GM12878 (cell line): ENCODE measurements around the gene NBDY. TPM values are rescaled to one million over a fixed set of nuclear protein-coding genes. Genes with fewer than 3 reads are reported as not detected.

ENCODE experiments used
- ATAC-seq: fragments of 200-7000 bp; cut with Tn5 transposase; 3 replicates; pipeline ENCODE4 v1.9.1; 2020; ENCODE audit warnings: mild to moderate bottlenecking, moderate library complexity
- BruUV-seq: library from RNA; stranded (reverse); fragments of 400-500 nt; replicated peaks from 2 replicates; lab custom pipeline; 2021; lab: Mats Ljungman, UMichigan
- CTCF ChIA-PET: fragments of 300-600 bp; sonication (Branson Sonifier 250); formaldehyde crosslinking; extraction: SDS; loops from one replicate; lab custom pipeline; 2021; ENCODE audit warnings: inconsistent platforms; lab: Yijun Ruan, JAX
- POLR2A ChIA-PET: fragments of 350-600 bp; formaldehyde crosslinking; extraction: SDS; loops from one replicate; lab custom pipeline; 2021; ENCODE audit warnings: inconsistent platforms; lab: Charles Lee
- RAD21 ChIA-PET: fragments of 300-600 bp; sonication (Branson Sonifier 250); formaldehyde crosslinking; loops from one replicate; lab custom pipeline; 2023; ENCODE audit warnings: antibody characterized with exemption; ENCODE audit not compliant: unreplicated experiment; lab: Charles Lee
- SMC1A ChIA-PET: fragments of 300-600 bp; sonication (Branson Sonifier 250); formaldehyde crosslinking; loops from one replicate; lab custom pipeline; 2023; ENCODE audit not compliant: unreplicated experiment, uncharacterized antibody; lab: Charles Lee
- DNase-seq: peaks from one replicate; pipeline ENCODE4 v3.0.0-alpha.2; 2011; ENCODE audit warnings: low read depth, low spot score
- FAIRE-seq: peaks from 3 replicates; lab custom pipeline; 2011; peaks lifted over from hg19 to GRCh38; lab: Jason Lieb, UNC
- H2AFZ ChIP-seq: 2 replicates; pipeline ENCODE4 v1.6.0; 2011; ENCODE audit warnings: low read depth, low read length, control low read depth; ENCODE audit not compliant: control insufficient read depth
- H3K27ac ChIP-seq: 2 replicates; pipeline ENCODE4 v1.5.1; 2011; ENCODE audit warnings: control low read depth; ENCODE audit not compliant: control insufficient read depth, insufficient read depth
- H3K27me3 ChIP-seq, 2 experiments: replicated peaks in 1 of 2; 2 replicates each; pipeline versions ENCODE4 v1.6.0 to v1.6.1; 2011; ENCODE audit warnings: low read length in 1 of 2; ENCODE audit not compliant: control insufficient read depth in 2 of 2, insufficient read depth in 2 of 2
- H3K36me3 ChIP-seq, 2 experiments: 2 replicates each; pipeline ENCODE4 v1.5.1; 2011; ENCODE audit warnings: low read length in 1 of 2; ENCODE audit not compliant: control insufficient read depth in 2 of 2, insufficient read depth in 2 of 2
- H3K4me1 ChIP-seq: 2 replicates; pipeline ENCODE4 v1.6.1; 2011; ENCODE audit warnings: mild to moderate bottlenecking, low read length, moderate library complexity, mixed read lengths; ENCODE audit not compliant: control insufficient read depth, insufficient read depth
- H3K4me2 ChIP-seq: 2 replicates; pipeline ENCODE4 v1.6.0; 2011; ENCODE audit warnings: control low read depth; ENCODE audit not compliant: control insufficient read depth, insufficient read depth
- H3K4me3 ChIP-seq: fragments of 200-600 bp; sonication (generic); 2 replicates; pipeline ENCODE4 v1.5.1; 2016
- H3K79me2 ChIP-seq: 2 replicates; pipeline ENCODE4 v1.6.0; 2011; ENCODE audit warnings: low read length; ENCODE audit not compliant: control insufficient read depth, insufficient read depth
- H3K9ac ChIP-seq: 2 replicates; pipeline ENCODE4 v1.8.0; 2011; ENCODE audit warnings: low read length, control low read depth, mixed read lengths; ENCODE audit not compliant: control insufficient read depth, insufficient read depth
- H3K9me3 ChIP-seq: replicated peaks from 3 replicates; pipeline ENCODE4 v1.5.1; 2011; ENCODE audit warnings: mild to moderate bottlenecking, low read length; ENCODE audit not compliant: control insufficient read depth, insufficient read depth
- H4K20me1 ChIP-seq: 2 replicates; pipeline ENCODE4 v1.6.0; 2011; ENCODE audit not compliant: control insufficient read depth, insufficient read depth
- ETV6 ChIP-seq, 2 experiments: fragments of 450-650 bp in 1 of 2; IDR thresholded peaks in 1 of 2; conservative IDR thresholded peaks in 1 of 2; 2 replicates each; pipeline ENCODE4 v1.6.1; 2014; ENCODE audit warnings: antibody characterized with exemption in 1 of 2, borderline replicate concordance in 1 of 2, low read depth in 1 of 2, mild to moderate bottlenecking in 1 of 2, moderate library complexity in 1 of 2
- EZH2 ChIP-seq: IDR thresholded peaks from 2 replicates; pipeline ENCODE4 v1.6.1; 2012; ENCODE audit warnings: low read depth, mild to moderate bottlenecking, control low read depth, inconsistent platforms, low read length, borderline replicate concordance; ENCODE audit not compliant: control insufficient read depth
- GATAD2B ChIP-seq: fragments of 450-650 bp; conservative IDR thresholded peaks from 2 replicates; pipeline ENCODE4 v1.6.1; 2017; ENCODE audit warnings: low read depth, mild to moderate bottlenecking, moderate library complexity
- MTA3 ChIP-seq: IDR thresholded peaks from 2 replicates; pipeline ENCODE4 v1.6.1; 2012; ENCODE audit warnings: low read length, inconsistent platforms, borderline replicate concordance
- NFYB ChIP-seq: IDR thresholded peaks from 2 replicates; pipeline ENCODE4 v1.6.1; 2011; ENCODE audit warnings: low read depth, mild to moderate bottlenecking, low read length, improper control_type of control experiment, moderate library complexity; ENCODE audit not compliant: insufficient read depth
- PAX5 ChIP-seq: IDR thresholded peaks from 2 replicates; pipeline ENCODE4 v1.6.1; 2011; ENCODE audit warnings: low read depth, low read length, borderline replicate concordance
- POLR2A ChIP-seq: IDR thresholded peaks from 2 replicates; pipeline ENCODE4 v1.6.1; 2011; ENCODE audit warnings: low read depth, mild to moderate bottlenecking, low read length
- POLR2AphosphoS2 ChIP-seq: IDR thresholded peaks from 2 replicates; pipeline ENCODE4 v1.6.1; 2011; ENCODE audit warnings: low read depth, mild to moderate bottlenecking, low read length, improper control_type of control experiment, moderate library complexity
- SPI1 ChIP-seq: IDR thresholded peaks from 2 replicates; pipeline ENCODE4 v1.6.1; 2011; ENCODE audit warnings: low read depth, mild to moderate bottlenecking, low read length, moderate library complexity, borderline replicate concordance; ENCODE audit not compliant: insufficient read depth
- SUZ12 ChIP-seq: fragments of 200-600 bp; sonication (generic); IDR thresholded peaks from one replicate; pipeline ENCODE4 v1.6.1; 2018; ENCODE audit warnings: antibody characterized with exemption, mild to moderate bottlenecking; ENCODE audit not compliant: unreplicated experiment
- TCF12 ChIP-seq: IDR thresholded peaks from 2 replicates; pipeline ENCODE4 v1.6.1; 2011; ENCODE audit warnings: low read depth, mild to moderate bottlenecking, low read length
- ZZZ3 ChIP-seq: IDR thresholded peaks from 2 replicates; pipeline ENCODE4 v1.6.1; 2011; ENCODE audit warnings: low read depth; ENCODE audit not compliant: control insufficient read depth, insufficient read length
- WGBS: methylation state at CpG from one replicate; pipeline ENCODE4 v1.1.6; 2016; ENCODE audit warnings: low lambda C conversion rate; ENCODE audit not compliant: insufficient replicate concordance, insufficient coverage; ENCODE audit errors: missing lambda C conversion rate; 5-methylcytosine and 5-hydroxymethylcytosine counted together
- in situ Hi-C: fragments of 300-500 bp; cut with MboI; formaldehyde crosslinking; loops from 9 replicates; pipeline ENCODE4 v1.14.3; 2018; ENCODE audit warnings: mixed read lengths
- intact Hi-C: fragments of 100-400 bp; cut with micrococcal nuclease; formaldehyde crosslinking; loops from one replicate; pipeline ENCODE4 v1.14.2; 2022; ENCODE audit not compliant: unreplicated experiment
- polyA plus RNA-seq, 11 experiments: library from polyadenylated mRNA; depleted of rRNA in 4 of 11; unstranded in 6 of 11; stranded (reverse) in 5 of 11; fragments of >200 nt; fragmentation: Nextera tagmentation in 4 of 11; fragmentation: Illumina TruSeq in 1 of 11; extraction: Ambion mirVana in 4 of 11; extraction: Trizol in 1 of 11; gene quantifications; 1 replicate in 1 of 11; 2 replicates in 10 of 11; pipeline versions ENCODE4 v1.2.1 to v1.2.3, GENCODE V29; 2011 to 2016; ENCODE audit warnings: inconsistent platforms in 2 of 11, missing spikeins in 2 of 11, low read depth in 1 of 11
- total RNA-seq, 4 experiments: library from RNA; depleted of rRNA in 3 of 4; stranded (reverse); fragments of >200 nt in 3 of 4; fragmentation: Illumina TruSeq in 1 of 4; extraction: Trizol in 1 of 4; gene quantifications; 2 replicates each; pipeline versions ENCODE4 v1.2.1 to v1.2.3, GENCODE V29; 2013 to 2021
- TF ChIP-seq, protein P1 (sequence below): fragments of 450-650 bp; IDR thresholded peaks from 2 replicates; pipeline ENCODE4 v1.6.1; 2016; ENCODE audit warnings: mild to moderate bottlenecking, moderate library complexity, borderline replicate concordance
- TF ChIP-seq, protein P2 (sequence below): fragments of 450-650 bp; IDR thresholded peaks from 2 replicates; pipeline ENCODE4 v1.6.1; 2017; ENCODE audit warnings: borderline replicate concordance
- TF ChIP-seq, protein P3 (sequence below): fragments of 450-650 bp; IDR thresholded peaks from 2 replicates; pipeline ENCODE4 v1.6.1; 2017; ENCODE audit warnings: mild to moderate bottlenecking, moderate library complexity

Gene NBDY
- total and polyA plus RNA-seq, 10 of the 15 experiments (the other 5 are each of a cell fraction or from before 2014, with no cell fraction given) = 10.8 to 122 (median 61.5) TPM

DNA sequence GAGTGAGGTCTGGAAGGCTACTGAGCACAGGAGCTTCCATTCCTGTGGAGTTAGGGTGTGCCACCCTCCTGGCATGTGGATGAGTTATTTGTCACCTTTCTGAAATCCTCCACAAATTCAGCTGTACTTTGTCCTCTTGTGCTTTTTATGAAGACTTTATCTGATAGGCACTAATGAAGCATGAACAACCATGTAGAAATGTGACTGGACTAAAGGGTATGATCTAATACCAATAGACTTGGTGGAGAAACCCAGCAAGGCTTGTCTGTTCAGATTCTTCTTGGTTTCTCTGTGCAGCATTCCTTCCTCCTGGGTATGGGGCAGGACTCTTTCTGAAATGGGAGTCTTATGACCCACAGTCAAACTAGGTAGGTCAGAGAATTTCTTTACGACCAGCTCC is 9.6 kb downstream of the NBDY start:
- Histone ChIP-seq H3K27ac (no peak overlapping the region), H4K20me1 (no peaks in the 10 kb centered on the region), H3K4me2 (no peak overlapping the region), H3K9me3 (peaks cover 2% of the 10 kb centered on the region; the same call in 1 of the 3 replicates), H3K36me3 (0 out of 4 replicates have a peak, but pooled peaks cover 0 to 2% of the 10 kb centered on the region in 2 experiments), H3K79me2 (peaks cover 4% of the 10 kb centered on the region), H3K9ac (no peak overlapping the region), H3K4me1 (no peaks in the 10 kb centered on the region), H3K27me3 (no peaks in the 10 kb centered on the region), H3K4me3 (no peak overlapping the region), H2AFZ (no peak overlapping the region)
- ATAC-seq (no peak), FAIRE-seq (no peak), DNase-seq (no peak)
- ChIA-PET CTCF (interaction anchor here (2.3 to 2.6 kb wide), 2 partner anchors 10 to 64 kb away, joined by 4 to 8 read pairs; partner anchors contain the start of gene NBDY), SMC1A (no interaction called here), RAD21 (no interaction called here), POLR2A (no interaction called here)
- in situ Hi-C loops = loop anchor here (25.0 kb wide), 2 partner anchors 176 to 1026 kb away; partner anchors contain the start of genes RRAGB and UBQLN2
- WGBS = 55% methylated on average over 1 of the region's 1 CpG
- BruUV-seq = no TSS peak
- intact Hi-C loops = loop anchor here (10.0 kb wide), 2 partner anchors 494 to 856 kb away; partner anchors contain the start of gene ZXDB
- no peak for TF ChIP-seq POLR2A
- TF ChIP-seq, protein P1, sequence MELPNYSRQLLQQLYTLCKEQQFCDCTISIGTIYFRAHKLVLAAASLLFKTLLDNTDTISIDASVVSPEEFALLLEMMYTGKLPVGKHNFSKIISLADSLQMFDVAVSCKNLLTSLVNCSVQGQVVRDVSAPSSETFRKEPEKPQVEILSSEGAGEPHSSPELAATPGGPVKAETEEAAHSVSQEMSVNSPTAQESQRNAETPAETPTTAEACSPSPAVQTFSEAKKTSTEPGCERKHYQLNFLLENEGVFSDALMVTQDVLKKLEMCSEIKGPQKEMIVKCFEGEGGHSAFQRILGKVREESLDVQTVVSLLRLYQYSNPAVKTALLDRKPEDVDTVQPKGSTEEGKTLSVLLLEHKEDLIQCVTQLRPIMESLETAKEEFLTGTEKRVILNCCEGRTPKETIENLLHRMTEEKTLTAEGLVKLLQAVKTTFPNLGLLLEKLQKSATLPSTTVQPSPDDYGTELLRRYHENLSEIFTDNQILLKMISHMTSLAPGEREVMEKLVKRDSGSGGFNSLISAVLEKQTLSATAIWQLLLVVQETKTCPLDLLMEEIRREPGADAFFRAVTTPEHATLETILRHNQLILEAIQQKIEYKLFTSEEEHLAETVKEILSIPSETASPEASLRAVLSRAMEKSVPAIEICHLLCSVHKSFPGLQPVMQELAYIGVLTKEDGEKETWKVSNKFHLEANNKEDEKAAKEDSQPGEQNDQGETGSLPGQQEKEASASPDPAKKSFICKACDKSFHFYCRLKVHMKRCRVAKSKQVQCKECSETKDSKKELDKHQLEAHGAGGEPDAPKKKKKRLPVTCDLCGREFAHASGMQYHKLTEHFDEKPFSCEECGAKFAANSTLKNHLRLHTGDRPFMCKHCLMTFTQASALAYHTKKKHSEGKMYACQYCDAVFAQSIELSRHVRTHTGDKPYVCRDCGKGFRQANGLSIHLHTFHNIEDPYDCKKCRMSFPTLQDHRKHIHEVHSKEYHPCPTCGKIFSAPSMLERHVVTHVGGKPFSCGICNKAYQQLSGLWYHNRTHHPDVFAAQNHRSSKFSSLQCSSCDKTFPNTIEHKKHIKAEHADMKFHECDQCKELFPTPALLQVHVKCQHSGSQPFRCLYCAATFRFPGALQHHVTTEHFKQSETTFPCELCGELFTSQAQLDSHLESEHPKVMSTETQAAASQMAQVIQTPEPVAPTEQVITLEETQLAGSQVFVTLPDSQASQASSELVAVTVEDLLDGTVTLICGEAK = no peak
- TF ChIP-seq ZZZ3 = no peak
- TF ChIP-seq PAX5 = no peak
- TF ChIP-seq, protein P2, sequence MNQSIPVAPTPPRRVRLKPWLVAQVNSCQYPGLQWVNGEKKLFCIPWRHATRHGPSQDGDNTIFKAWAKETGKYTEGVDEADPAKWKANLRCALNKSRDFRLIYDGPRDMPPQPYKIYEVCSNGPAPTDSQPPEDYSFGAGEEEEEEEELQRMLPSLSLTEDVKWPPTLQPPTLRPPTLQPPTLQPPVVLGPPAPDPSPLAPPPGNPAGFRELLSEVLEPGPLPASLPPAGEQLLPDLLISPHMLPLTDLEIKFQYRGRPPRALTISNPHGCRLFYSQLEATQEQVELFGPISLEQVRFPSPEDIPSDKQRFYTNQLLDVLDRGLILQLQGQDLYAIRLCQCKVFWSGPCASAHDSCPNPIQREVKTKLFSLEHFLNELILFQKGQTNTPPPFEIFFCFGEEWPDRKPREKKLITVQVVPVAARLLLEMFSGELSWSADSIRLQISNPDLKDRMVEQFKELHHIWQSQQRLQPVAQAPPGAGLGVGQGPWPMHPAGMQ = no peak
- no peak for TF ChIP-seq SUZ12
- TF ChIP-seq MTA3 = no peak
- no peak for TF ChIP-seq NFYB
- TF ChIP-seq TCF12 = no peak
- TF ChIP-seq SPI1 = no peak
- TF ChIP-seq ETV6 (conservative IDR thresholded peaks at IDR 0.05 in 1 of 2, IDR thresholded peaks at IDR 0.05 in 1 of 2; ENCODE audit: borderline replicate concordance in 1 of 2, low read depth in 1 of 2) = no peak
- TF ChIP-seq EZH2 = no peak
- TF ChIP-seq, protein P3, sequence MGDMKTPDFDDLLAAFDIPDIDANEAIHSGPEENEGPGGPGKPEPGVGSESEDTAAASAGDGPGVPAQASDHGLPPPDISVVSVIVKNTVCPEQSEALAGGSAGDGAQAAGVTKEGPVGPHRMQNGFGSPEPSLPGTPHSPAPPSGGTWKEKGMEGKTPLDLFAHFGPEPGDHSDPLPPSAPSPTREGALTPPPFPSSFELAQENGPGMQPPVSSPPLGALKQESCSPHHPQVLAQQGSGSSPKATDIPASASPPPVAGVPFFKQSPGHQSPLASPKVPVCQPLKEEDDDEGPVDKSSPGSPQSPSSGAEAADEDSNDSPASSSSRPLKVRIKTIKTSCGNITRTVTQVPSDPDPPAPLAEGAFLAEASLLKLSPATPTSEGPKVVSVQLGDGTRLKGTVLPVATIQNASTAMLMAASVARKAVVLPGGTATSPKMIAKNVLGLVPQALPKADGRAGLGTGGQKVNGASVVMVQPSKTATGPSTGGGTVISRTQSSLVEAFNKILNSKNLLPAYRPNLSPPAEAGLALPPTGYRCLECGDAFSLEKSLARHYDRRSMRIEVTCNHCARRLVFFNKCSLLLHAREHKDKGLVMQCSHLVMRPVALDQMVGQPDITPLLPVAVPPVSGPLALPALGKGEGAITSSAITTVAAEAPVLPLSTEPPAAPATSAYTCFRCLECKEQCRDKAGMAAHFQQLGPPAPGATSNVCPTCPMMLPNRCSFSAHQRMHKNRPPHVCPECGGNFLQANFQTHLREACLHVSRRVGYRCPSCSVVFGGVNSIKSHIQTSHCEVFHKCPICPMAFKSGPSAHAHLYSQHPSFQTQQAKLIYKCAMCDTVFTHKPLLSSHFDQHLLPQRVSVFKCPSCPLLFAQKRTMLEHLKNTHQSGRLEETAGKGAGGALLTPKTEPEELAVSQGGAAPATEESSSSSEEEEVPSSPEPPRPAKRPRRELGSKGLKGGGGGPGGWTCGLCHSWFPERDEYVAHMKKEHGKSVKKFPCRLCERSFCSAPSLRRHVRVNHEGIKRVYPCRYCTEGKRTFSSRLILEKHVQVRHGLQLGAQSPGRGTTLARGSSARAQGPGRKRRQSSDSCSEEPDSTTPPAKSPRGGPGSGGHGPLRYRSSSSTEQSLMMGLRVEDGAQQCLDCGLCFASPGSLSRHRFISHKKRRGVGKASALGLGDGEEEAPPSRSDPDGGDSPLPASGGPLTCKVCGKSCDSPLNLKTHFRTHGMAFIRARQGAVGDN = no peak
- no peak for TF ChIP-seq POLR2AphosphoS2
- TF ChIP-seq GATAD2B = no peak
